ENCODE results near the gene PTPRA.

PTPRA gene

DNA sequence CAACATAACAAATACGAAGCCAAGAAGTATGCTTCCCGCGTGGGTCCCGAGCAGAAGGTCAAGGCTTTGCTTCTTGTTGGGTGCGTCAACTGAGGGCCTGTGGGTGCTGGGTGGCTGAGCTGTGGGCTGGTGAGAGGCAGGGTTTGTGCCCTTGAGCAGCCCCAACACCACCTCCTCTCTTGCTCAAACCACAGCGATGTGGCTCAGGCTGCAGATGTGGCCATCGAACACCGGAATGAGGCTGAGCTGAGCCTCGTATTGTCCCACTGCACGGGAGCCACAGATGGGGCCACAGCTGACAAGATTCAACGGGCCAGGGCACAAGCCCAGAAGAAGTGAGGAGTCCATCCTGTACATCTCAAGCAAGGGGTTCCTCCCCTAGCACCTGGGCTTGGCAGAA, 7.0 kb upstream of the PTPRA start:
- CTCF ChIA-PET = interaction anchor here (0.6 to 0.9 kb wide), 2 partner anchors 136 to 181 kb away, joined by 3 to 7 read pairs; no protein-coding TSS in a partner anchor
- POLR2A ChIA-PET (ENCODE audit: low non-redundant PET) = no interaction called here
- TF ChIP-seq, protein P1, sequence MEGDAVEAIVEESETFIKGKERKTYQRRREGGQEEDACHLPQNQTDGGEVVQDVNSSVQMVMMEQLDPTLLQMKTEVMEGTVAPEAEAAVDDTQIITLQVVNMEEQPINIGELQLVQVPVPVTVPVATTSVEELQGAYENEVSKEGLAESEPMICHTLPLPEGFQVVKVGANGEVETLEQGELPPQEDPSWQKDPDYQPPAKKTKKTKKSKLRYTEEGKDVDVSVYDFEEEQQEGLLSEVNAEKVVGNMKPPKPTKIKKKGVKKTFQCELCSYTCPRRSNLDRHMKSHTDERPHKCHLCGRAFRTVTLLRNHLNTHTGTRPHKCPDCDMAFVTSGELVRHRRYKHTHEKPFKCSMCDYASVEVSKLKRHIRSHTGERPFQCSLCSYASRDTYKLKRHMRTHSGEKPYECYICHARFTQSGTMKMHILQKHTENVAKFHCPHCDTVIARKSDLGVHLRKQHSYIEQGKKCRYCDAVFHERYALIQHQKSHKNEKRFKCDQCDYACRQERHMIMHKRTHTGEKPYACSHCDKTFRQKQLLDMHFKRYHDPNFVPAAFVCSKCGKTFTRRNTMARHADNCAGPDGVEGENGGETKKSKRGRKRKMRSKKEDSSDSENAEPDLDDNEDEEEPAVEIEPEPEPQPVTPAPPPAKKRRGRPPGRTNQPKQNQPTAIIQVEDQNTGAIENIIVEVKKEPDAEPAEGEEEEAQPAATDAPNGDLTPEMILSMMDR (conservative IDR thresholded peaks at IDR 0.05; ENCODE audit: low read depth) = no peak
- H3K27ac ChIP-seq = no peak overlapping the region
- DNase-seq (ENCODE audit: low spot score) = no peak

DNA sequence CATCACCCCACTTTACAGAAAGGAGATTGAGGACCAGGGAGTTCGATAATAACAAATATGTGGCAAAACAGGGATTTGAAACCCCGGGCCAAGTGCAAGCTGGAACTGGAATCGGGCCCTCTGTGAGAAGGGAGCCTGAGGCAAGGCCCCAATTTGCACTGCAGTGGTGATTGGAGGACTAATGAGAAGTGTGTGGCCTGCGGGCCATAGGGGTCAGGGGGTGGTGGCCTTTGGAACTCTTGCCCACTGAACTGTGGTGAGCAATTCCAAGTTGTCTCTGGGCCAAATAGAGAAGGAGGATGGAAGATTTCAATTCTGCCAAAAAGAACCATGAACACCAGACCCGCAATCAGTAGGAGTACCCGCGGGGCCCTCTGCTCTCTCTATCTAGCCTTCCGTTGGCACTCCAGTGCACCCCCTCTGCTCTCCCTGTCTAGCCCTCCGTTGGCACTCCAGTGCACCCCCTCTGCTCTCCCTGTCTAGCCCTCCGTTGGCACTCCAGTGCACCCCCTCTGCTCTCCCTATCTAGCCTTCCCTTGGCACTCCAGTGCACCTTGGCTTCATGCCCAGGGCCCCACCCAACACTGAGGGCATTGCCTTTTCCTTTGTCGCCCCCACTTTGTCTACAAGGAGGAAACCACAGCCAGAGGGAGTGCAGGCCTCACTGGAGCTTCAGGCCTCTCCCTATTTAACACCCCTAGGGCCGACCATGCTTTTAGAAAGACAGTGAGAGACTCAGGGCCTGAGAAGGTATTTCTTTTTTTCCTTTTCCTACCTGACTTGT, 6.0 kb upstream of the PTPRA start:
- 0 out of 2 replicates have a peak overlapping the region, but pooled peaks have one; percentile 21 for H3K27ac ChIP-seq
- TF ChIP-seq, protein P1 (conservative IDR thresholded peaks at IDR 0.05; ENCODE audit: low read depth) = no peak
- ChIA-PET POLR2A (ENCODE audit: low non-redundant PET) (no interaction called here), CTCF (interaction anchor here (0.6 to 0.8 kb wide), 2 partner anchors 26 to 108 kb away, joined by 3 to 4 read pairs; no protein-coding TSS in a partner anchor)
- no peak for DNase-seq (ENCODE audit: low spot score)

DNA sequence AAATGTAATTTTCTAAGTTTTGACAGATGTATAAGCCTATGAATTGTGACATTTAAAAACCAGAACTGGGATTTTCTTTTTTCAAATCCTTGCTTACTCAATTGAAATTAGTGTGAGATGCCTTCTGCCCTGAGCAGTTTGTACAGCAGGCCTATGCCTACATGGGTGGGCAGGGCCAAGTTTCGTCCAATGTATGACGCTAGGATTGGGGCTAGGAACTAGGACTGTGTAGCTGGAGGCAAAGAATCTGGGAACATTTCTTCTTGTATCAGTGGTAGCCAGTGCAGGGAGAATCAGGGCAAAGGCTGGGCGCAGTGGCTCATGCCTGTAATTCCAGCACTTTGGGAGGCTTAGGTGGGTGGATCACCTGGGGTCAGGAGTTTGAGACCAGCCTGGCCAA, 3.9 kb upstream of the PTPRA start:
- TF ChIP-seq, protein P1 (conservative IDR thresholded peaks at IDR 0.05; ENCODE audit: low read depth) = no peak
- H3K27ac ChIP-seq = no peak overlapping the region
- ChIA-PET CTCF (no interaction called here), POLR2A (ENCODE audit: low non-redundant PET) (no interaction called here)
- no peak for DNase-seq (ENCODE audit: low spot score)

DNA sequence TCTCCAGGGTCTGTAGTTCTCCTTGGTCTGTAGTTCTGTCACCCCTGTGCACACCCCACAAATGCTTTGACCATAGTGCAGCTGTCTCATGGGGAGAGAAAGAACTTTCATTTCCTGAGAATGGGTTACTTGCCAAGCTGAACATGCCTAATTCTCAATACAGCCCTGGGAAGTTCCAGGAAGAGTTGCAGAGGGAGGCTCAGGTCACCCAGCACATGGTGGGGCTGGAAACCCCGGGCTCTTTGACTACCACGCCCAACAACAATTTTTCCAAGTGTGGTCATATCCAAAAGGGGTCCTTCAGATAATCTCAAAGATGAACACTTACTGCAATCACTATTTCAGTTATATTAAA, 2.2 kb upstream of the PTPRA start:
- TF ChIP-seq, protein P1 (conservative IDR thresholded peaks at IDR 0.05; ENCODE audit: low read depth) = no peak
- POLR2A ChIA-PET (ENCODE audit: low non-redundant PET) = interaction anchor here (0.6 kb wide), 1 partner anchor 507 kb away, joined by 3 read pairs; no protein-coding TSS in a partner anchor
- DNase-seq (ENCODE audit: low spot score) = no peak
- no peak overlapping the region for H3K27ac ChIP-seq
- CTCF ChIA-PET = interaction anchor here (0.8 to 1.0 kb wide), 2 partner anchors 19 to 172 kb away, joined by 3 to 7 read pairs; no protein-coding TSS in a partner anchor

DNA sequence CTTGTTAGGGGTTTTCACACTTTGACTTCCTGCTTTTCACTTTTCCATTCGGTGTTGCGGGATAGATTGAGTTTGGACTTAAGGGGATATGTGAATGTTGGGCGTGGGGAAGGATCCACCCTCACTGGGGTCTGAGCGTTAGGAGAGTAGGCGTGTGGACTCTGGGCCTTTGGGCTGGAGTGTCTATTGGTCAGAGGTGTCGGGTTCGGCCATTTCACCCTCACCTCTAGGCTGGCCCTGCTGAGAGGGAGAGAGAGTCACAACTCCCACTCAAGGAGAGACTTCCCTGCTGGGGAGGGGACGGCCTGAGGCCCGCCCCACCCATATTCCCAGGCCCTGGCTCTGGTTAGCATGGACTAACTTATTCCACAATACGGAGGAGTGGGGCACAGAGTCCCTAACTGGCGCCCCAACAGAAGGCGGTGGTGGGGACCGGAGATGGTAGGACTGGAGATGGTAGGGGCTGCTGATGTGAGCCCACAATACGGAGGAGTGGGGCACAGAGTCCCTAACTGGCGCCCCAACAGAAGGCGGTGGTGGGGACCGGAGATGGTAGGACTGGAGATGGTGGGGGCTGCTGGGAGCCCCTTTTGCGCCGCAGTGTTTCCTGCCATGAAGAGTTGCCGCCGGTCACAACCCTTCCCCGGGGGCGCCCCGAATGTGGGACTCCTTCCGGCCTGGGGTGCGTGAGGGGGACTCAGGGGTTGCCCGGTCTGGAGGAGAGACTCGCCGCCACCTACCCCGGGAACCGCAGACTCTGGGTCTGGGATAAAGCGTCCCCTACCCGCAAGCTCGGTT, 1.4 kb upstream of the PTPRA start:
- POLR2A ChIA-PET (ENCODE audit: low non-redundant PET) = interaction anchor here (0.6 to 1.1 kb wide), 2 partner anchors 13 to 506 kb away, joined by 3 to 6 read pairs; no protein-coding TSS in a partner anchor
- TF ChIP-seq, protein P1 (conservative IDR thresholded peaks at IDR 0.05; ENCODE audit: low read depth) = no peak
- CTCF ChIA-PET = no interaction called here
- no peak for DNase-seq (ENCODE audit: low spot score)
- H3K27ac ChIP-seq = no peak overlapping the region

DNA sequence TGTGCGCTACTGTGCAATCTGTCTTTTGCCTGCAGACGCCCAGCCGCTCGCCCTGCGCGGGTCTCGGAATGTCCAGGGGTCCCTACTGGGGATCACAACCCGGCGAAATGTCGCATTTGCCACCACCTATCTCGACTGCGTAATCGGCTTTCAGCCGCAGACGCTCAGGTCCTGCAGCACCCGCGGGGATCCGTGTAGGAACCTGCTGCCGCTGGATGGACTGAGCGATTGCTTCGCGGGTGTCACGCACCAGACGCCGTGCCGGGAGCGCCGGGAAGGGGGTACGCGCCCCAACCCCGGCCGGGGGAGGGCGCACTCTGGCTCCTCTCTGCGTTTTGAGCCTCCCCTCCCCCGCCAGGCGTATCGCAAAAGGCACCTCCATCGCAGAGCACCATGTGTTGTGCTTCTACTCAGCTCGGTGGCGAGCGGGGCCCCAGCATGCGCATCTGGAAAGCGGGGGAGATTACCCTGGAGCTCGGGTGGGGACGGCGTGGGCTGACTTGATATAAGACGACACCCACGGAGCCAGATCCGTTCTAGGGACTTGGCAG, 747 bp upstream of the PTPRA start:
- ChIA-PET CTCF (interaction anchor here (0.6 to 0.7 kb wide), 3 partner anchors 120 to 329 kb away, joined by 3 to 4 read pairs (median 3); no protein-coding TSS in a partner anchor), POLR2A (ENCODE audit: low non-redundant PET) (interaction anchor here (0.8 to 1.1 kb wide), 2 partner anchors 14 to 49 kb away, joined by 4 to 6 read pairs; no protein-coding TSS in a partner anchor)
- peak; percentile 52 for DNase-seq (ENCODE audit: low spot score)
- peak overlapping the region; percentile 72 for H3K27ac ChIP-seq
- TF ChIP-seq, protein P1 (conservative IDR thresholded peaks at IDR 0.05; ENCODE audit: low read depth) = peak; percentile 65

Data from RWPE1 (cell line).